HG03066 (cell line): Measurements from ENCODE around the gene UBE2D2.

Experiments used
- ATAC-seq: cut with Tn5 transposase; IDR thresholded peaks from one replicate; pipeline ENCODE4 v1.9.1; 2021; ENCODE audit warnings: low read depth; ENCODE audit not compliant: unreplicated experiment

The UBE2D2 gene

GRCh38 chr5:139646111-139646510 lies 85.0 kb downstream of the UBE2D2 start:
- no peak for ATAC-seq

GRCh38 chr5:139646912-139647505 lies 85.9 kb downstream of the UBE2D2 start:
- ATAC-seq = no peak

DNA sequence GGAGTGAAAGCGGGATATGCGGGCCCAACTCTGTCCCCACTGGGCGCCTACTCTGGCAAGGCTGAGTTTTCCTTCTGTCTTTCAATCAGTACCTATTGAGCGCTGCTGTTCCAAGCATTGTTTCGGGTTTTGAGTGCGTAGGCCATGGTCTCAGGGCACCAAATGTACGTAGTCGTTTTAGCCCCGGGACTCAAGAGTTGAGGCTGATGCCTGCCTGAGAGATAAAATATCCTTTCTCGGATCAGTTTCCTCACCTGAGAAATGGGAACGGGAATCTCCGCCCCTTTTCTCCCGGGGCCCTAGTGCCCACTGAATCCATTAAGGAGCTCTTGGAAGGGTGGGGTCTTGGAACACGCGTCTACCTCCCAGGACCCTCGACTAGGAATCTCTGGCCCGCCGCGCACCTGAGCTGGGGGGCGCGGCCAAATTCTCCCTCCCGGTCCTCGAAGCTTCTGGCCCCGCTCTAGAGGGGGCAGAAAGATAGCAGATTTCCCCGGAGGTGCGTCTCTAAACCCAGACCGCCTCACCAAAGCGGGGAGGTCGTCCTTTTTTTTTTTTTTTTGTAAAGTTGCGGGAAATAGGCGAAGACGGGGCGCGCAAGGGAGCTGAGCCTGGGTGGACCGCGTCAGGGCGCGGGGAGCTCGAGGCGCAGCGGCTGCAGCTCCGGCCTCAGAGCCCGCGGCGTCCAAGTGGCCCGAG lies 86.5 kb downstream of the UBE2D2 start:
- no peak for ATAC-seq

- ATAC-seq = peak; percentile 32
Measured at GRCh38 chr5:139648205-139649081, 87.3 kb downstream of the UBE2D2 start, which contains the start of gene CXXC5. Gene CXXC5, plus strand, starts transcription at chr5:139648349. Its CDS starts 32,175 bp downstream, at chr5:139680524.

DNA sequence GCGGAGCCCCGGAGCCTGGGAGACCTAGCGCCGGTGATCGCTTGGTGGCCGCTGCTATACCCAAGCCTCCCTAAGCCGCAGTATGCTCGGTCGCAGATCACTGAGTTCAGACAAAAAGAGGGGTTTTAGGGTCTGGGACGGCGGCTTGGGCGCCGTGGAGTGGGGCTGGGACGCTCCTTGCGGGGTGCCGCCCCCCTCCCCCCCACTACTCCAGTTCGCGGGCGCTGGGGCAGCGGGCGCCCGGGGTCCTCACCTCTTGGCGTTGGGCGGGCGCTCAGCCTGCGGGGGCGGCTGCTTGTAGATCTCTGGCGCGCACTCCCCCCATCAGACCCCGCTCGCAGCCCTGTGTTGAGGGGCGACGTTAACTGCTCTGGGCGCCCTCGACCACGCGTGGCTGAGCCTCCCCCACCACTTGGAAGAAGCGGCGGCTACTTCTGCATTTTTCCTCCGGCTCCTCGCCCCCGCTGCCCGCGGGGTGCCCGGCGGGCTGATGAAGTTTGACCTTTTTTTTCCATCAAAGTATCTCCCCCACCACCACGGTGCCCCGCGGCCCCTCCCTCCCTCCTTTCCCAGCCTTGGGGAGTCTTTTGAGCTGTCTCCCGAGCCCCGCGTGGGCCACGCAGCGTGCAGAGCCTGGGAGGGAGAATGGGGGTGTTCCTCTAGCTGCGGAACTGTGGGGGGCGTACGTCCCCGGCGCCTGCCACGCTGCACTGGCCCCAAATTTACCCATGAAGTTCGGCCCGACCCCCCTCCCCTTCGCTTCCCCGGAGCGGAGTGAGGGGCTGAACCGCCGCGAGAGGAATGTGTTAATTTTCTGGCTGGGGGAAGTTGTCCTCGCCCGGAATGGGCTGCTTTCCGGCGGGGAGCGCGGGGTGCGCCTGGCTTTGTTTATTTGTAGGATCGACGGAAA lies 88.2 kb downstream of the UBE2D2 start:
- ATAC-seq = no peak

- ATAC-seq = no peak
Measured at GRCh38 chr5:139650031-139650688, 89.0 kb downstream of the UBE2D2 start.

- no peak for ATAC-seq
Measured at GRCh38 chr5:139650689-139651042, 89.5 kb downstream of the UBE2D2 start.

GRCh38 chr5:139651043-139651834 lies 90.1 kb downstream of the UBE2D2 start:
- no peak for ATAC-seq

DNA sequence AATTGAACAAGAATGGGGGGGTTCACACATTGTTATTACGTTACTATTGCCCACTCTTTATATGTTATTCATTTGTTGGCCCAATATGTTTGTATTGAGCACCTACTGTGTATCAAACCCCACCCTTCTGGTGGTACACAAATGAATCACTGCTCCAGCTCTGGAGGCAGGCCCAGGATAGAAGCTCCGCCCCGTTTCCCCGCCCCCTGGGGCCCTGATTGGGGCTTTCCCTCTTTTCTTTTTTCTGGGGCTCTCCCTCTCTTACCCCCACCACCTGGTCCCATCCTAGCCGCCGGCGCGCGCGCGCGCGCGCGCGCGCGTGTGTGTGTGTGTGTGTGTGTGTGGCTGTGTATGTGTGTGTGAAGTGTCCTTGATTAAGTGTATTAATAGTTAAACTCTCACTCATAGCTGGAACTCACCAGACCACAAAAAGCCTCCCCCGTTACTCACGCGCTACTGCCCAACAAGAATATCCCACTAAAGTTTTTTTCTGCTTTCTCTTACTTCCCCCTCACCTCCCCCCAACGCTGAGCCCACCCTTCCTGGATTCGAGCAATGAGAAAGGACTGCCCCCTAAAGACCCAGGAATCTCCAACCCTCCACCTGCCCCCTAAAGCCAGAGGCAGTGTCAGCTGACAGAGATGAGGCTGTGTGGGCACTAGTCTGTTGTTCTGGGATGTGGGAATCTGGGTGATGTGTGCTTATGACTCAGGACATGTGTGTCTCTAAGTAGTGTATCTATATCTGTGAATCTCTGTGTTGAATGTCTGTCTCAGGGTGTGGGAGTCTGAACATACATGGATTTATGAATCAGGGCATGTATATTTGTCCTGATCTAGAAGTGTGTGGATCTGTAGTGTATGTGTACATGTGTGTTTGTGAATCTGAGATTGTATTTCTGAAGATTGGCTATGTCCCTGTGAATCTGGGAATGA lies 91.0 kb downstream of the UBE2D2 start:
- ATAC-seq = peak; percentile 38

DNA sequence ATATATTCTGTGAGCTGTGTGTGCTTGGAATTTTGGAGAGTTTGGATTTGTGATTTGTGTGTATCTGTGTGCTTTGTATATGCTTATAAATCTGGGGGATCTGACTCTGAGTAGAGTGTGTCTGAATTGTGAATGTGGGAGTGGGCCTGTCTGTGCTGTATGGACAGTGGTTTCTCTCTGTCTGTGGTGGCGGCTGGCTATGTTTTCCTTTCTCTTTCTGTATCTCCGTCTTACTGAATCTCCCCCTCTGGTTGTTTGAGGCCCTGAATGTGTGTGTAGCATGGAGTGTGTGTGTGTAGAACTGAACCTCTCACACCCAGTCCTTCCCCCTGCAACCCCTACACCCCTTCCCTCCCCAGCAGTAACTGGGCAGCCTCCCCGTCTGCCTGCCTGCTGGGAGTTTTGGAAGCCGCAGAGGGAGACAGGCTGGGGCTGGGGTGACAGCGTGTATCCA lies 91.7 kb downstream of the UBE2D2 start:
- ATAC-seq = peak; percentile 35

DNA sequence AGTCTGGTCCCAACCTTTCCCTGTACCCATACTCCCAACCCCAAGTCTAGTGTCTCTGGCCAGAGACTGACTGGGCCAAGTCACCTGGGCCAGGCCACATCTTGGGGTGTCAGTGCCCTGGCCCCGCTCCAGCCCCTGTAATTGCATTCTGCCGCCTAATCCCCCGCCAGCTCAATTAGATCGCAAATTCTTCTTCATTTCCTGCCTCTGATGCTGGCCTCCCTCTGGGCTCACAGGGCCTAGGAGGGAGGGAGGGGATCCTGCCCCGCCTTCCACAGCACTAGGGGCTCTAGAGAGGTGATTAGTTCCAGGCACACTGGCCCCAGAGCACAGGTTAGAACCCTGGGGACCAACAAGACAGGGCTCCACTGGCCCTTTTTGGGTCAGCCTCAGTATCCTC lies 92.5 kb downstream of the UBE2D2 start:
- no peak for ATAC-seq

- ATAC-seq = no peak
Measured at GRCh38 chr5:139654464-139654863, 93.3 kb downstream of the UBE2D2 start.

GRCh38 chr5:139654871-139655491 lies 93.8 kb downstream of the UBE2D2 start:
- no peak for ATAC-seq

DNA sequence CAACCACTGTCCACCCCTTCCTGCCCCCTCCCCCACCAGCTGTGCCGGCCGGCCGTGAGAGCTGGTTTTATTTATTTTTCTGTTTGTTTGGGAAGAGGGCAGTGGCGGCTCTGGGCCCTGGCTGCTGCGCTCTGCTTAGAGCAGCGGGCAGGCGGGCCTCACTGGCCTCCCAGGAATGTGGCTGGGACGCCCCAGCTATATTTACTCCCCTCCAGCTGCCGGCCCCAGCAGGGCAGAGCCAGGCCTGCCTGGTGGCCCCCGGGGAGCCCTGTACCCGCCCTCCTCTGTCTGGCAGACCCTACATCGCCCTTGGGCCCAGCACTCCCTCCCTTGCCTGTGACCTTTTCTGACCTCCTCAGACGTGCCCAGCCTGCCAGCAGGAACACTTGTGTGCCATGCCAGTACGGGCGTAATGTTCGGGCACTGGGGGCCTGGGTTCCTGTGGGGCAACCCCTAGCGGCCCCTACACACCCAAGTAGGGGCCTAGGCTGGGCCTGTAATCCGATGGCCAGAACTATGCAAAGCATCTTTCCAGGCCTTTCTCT lies 94.7 kb downstream of the UBE2D2 start:
- ATAC-seq = no peak

DNA sequence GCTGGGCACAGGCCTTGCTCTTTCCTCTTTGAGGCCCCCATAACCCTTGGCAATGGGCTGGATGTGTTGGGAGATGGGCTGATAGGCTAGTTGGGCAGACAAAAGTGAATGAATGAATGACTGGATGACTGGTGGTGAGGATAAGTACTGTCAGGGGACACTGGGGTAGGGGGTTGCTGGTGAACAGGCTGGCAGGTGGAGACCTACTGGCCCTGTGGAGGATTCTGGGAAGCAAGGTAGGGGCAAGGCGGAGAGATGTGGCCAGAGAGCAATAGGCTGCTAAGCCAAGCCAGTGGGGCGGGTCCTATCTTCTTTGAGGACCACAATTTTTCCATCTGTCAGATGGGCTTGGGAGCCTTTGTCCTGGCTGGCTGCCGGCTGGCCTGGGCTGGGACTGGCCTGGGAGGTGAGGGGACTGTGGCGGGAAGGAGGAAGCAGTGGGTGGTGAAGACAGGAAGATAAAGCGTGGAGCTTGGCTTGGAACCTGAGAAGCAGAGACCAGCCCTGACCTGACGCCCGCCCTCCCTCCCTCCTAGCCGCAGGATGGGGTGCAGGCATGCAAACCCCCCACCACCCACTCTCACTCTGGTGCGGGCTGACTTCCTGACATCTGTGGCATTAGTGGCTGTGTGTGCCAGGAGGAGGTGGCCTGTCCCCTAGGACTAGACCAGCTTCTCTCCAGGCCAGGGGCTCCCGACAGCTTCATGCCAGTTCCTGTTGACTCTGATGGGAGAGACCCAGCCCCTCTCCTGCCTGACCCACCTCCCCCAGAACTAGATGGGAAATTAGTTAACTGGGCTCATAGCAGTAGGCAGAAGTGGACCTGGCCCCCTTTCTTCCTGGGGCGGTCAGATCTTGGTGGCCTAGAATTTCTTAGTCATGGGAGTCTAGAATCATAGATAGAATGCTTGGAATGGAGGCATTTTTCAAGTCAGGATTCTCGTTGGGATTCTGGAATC lies 96.5 kb downstream of the UBE2D2 start:
- ATAC-seq = no peak

GRCh38 chr5:139658501-139658927 lies 97.4 kb downstream of the UBE2D2 start:
- no peak for ATAC-seq
